LNCaP clone FGC (cell line): ENCODE data around the gene PPP1R3G.
"Not testable (repeated sequence)": the region's sequence is repeated elsewhere in the genome, so short reads cannot be mapped to it uniquely, and the experiment has no call there.

Source experiments
- DNase-seq: peaks from one replicate; pipeline ENCODE4 v3.0.0-alpha.2; 2011; ENCODE audit warnings: low read depth
- H3K4me3 ChIP-seq: 2 replicates; pipeline ENCODE4 v1.5.1; 2011; ENCODE audit warnings: mild to moderate bottlenecking, low read depth, low read length, control low read depth
- TF ChIP-seq, protein P1 (sequence below): IDR thresholded peaks from 2 replicates; pipeline ENCODE4 v1.5.1; 2012; ENCODE audit warnings: mild to moderate bottlenecking; ENCODE audit not compliant: control insufficient read depth, insufficient read depth; ENCODE audit errors: extremely low read depth

PPP1R3G gene

DNA sequence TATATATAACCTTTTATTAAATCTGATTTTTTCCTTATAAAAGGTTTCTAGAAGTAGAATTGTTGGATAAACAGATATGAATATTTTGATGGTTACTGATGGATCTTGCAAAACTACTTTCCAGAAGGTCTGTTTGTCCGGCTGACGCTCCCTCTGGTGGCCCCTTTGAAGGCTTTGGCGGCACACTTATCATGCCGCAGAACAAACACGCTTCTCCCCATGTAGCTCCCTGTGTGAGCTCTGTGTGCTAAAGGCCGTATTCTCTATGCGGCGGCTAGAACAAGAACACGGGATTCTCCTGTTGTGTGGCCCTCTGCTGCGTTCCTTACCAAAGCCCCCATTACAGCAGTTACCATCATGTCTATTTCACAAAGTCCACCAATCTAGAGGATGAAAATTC is 30.0 kb downstream of the PPP1R3G start:
- TF ChIP-seq, protein P1, sequence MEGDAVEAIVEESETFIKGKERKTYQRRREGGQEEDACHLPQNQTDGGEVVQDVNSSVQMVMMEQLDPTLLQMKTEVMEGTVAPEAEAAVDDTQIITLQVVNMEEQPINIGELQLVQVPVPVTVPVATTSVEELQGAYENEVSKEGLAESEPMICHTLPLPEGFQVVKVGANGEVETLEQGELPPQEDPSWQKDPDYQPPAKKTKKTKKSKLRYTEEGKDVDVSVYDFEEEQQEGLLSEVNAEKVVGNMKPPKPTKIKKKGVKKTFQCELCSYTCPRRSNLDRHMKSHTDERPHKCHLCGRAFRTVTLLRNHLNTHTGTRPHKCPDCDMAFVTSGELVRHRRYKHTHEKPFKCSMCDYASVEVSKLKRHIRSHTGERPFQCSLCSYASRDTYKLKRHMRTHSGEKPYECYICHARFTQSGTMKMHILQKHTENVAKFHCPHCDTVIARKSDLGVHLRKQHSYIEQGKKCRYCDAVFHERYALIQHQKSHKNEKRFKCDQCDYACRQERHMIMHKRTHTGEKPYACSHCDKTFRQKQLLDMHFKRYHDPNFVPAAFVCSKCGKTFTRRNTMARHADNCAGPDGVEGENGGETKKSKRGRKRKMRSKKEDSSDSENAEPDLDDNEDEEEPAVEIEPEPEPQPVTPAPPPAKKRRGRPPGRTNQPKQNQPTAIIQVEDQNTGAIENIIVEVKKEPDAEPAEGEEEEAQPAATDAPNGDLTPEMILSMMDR = no peak
- no peak overlapping the region for H3K4me3 ChIP-seq
- no peak for DNase-seq

- no peak overlapping the region for H3K4me3 ChIP-seq
- DNase-seq = no peak
- TF ChIP-seq, protein P1 = no peak
Measured at GRCh38 chr6:5116243-5116991, 31.3 kb downstream of the PPP1R3G start.

- no peak for DNase-seq
- no peak overlapping the region for H3K4me3 ChIP-seq
- TF ChIP-seq, protein P1 = no peak
Measured at GRCh38 chr6:5119090-5119951, 34.2 kb downstream of the PPP1R3G start.

DNA sequence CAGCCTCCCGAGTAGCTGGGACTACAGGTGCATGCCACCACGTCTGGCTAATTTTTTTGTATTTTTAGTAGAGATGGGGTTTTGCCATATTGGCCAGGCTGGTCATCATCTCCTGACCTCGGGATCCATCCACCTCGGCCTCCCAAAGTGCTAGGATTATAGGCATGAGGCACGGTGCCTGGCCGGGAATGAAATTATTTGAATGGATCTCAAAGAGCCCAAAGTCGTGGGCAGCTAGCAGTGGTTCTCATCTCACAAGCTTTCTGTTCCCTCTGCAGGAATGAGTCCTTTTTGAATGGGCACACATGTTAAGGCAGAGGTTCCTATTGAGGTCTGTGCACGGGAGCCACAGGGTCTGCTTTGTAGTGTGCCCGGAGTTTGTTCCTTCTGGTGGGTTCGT is 34.9 kb downstream of the PPP1R3G start:
- H3K4me3 ChIP-seq = no peak overlapping the region
- TF ChIP-seq, protein P1 = no peak
- no peak for DNase-seq

DNA sequence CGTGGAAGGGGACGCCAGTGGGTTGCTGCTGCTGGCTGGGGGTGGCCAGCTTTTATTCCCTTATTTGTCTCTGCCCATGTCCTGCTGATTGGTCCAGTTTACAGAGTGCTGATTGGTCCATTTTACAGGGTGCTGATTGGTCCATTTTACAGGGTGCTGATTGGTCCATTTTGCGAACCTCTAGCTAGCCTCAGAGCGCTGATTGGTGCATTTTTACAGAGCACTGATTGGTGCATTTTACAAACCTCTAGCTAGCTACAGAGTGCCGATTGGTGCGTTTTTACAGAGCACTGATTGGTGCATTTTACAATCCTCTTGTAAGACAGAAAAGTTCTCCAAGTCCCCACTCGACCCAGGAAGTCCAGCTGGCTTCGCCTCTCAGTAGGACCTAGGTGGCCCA is 35.4 kb downstream of the PPP1R3G start:
- H3K4me3 ChIP-seq, DNase-seq: not testable (repeated sequence)

GRCh38 chr6:5121479-5121878 is 36.3 kb downstream of the PPP1R3G start:
- TF ChIP-seq, protein P1 = no peak
- DNase-seq = no peak
- H3K4me3 ChIP-seq = no peak overlapping the region

GRCh38 chr6:5121956-5122355 is 36.8 kb downstream of the PPP1R3G start:
- H3K4me3 ChIP-seq = no peak overlapping the region
- no peak for DNase-seq
- TF ChIP-seq, protein P1 = no peak
